Vagina (tissue), 2 donors: ENCODE measurements around the gene PARD3. TPM values are rescaled to one million over a fixed set of nuclear protein-coding genes. Genes with fewer than 3 reads are reported as not detected.

Experiments used
- DNase-seq, 2 donors: peaks; one replicate each; pipeline ENCODE4 v3.0.0-alpha.2; 2017; ENCODE audit errors: extremely low spot score in 2 of 2
- H3K27ac ChIP-seq: fragments of 200-600 bp; sonication (generic); one replicate; pipeline ENCODE4 v1.5.1; 2019
- H3K27me3 ChIP-seq: fragments of 200-600 bp; sonication (generic); one replicate; pipeline ENCODE4 v1.5.1; 2019
- H3K36me3 ChIP-seq, 2 donors: fragments of 200-600 bp; sonication (generic); one replicate each; pipeline ENCODE4 v1.5.1; 2017 to 2019
- H3K4me1 ChIP-seq: fragments of 200-600 bp; sonication (generic); one replicate; pipeline ENCODE4 v1.5.1; 2019
- H3K4me3 ChIP-seq, 2 donors: fragments of 200-600 bp; sonication (generic); 1 replicate in 1 of 2; 2 replicates in 1 of 2; pipeline ENCODE4 v1.5.1; 2016 to 2019
- H3K9me3 ChIP-seq: fragments of 200-600 bp; sonication (generic); one replicate; pipeline ENCODE4 v1.5.1; 2019
- CTCF ChIP-seq, 3 experiments: fragments of 450-650 bp in 2 of 3; fragments of 200-600 bp in 1 of 3; sonication (generic) in 1 of 3; IDR thresholded peaks; one replicate each; pipeline ENCODE4 v1.5.1; 2017 to 2019; ENCODE audit warnings: antibody characterized with exemption in 3 of 3, mild to moderate bottlenecking in 2 of 3, moderate library complexity in 2 of 3
- POLR2A ChIP-seq, 2 donors: fragments of 450-650 bp; IDR thresholded peaks; one replicate each; pipeline ENCODE4 v1.6.1; 2017; ENCODE audit warnings: antibody characterized with exemption in 2 of 2, mild to moderate bottlenecking in 2 of 2, moderate library complexity in 2 of 2
- POLR2AphosphoS5 ChIP-seq, 2 donors: sonication (generic); formaldehyde crosslinking; IDR thresholded peaks; one replicate each; pipeline ENCODE4 v1.9.0; 2017; ENCODE audit warnings: antibody characterized with exemption in 2 of 2, mild to moderate bottlenecking in 2 of 2, low read depth in 1 of 2; ENCODE audit not compliant: insufficient read depth in 1 of 2
- intact Hi-C: fragments of 100-400 bp; cut with DNase I; formaldehyde crosslinking; loops from one replicate; pipeline ENCODE4 v1.15.1; 2023
- total RNA-seq: library from RNA; depleted of rRNA; stranded (reverse); fragments of >200 nt; gene quantifications from one replicate; pipeline ENCODE4 v1.2.3, GENCODE V29; 2016

Gene PARD3
- total RNA-seq, 1 donor from 2014 or later, result 95.5 TPM

- H3K4me3 ChIP-seq, result no peak overlapping the region
- H3K36me3 ChIP-seq, result no peaks in the 10 kb centered on the region
- H3K27ac ChIP-seq, result no peak overlapping the region
- H3K9me3 ChIP-seq, result no peaks in the 10 kb centered on the region
- no peaks in the 10 kb centered on the region for H3K27me3 ChIP-seq
- H3K4me1 ChIP-seq, result peaks cover 24% of the 10 kb centered on the region
- no peak for DNase-seq
- TF ChIP-seq CTCF (IDR thresholded peaks at IDR 0.05) (no peak), POLR2AphosphoS5 (IDR thresholded peaks at IDR 0.05; ENCODE audit: insufficient read depth in 1 of 2, low read depth in 1 of 2) (no peak), POLR2A (IDR thresholded peaks at IDR 0.05) (no peak)
- intact Hi-C loops, result no loop called here
These were observed 171.5 kb downstream of the PARD3 start for GRCh38 chr10:34643620-34644019.

DNA sequence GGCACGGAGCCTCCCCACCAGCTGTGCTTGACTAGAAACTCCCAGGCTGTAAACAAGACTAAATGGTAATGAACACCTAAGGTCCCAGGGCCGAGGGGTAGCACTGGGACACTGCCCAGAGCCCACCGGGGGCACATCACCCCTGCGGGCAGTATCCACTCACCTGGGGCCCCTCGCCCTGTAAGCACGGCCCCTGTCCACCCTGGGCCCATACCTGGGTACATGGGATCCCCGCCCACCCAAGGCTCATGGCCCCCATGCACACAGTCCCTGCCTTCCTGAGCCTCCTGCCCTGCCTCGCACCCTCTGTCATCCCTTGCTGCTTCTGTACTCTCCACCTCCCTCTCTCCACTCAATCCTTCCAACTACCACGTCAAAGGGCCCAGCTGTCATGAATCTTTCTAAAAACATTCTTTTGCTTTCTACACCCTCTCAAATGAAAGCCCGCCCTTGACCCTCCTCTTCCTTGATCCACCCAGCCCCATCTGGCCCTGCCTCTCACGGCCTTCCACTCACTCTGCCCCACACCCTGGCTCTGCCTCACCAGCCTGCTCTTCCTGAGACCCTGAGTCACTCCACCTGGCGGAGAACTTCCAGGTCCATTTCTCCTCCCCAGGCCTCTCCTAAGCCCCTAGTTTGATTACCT is 173.1 kb downstream of the PARD3 start:
- DNase-seq, result no peak
- H3K4me1 ChIP-seq, result peaks cover 39% of the 10 kb centered on the region
- H3K36me3 ChIP-seq, result no peaks in the 10 kb centered on the region
- no peaks in the 10 kb centered on the region for H3K9me3 ChIP-seq
- no peak overlapping the region for H3K27ac ChIP-seq
- no peak overlapping the region for H3K4me3 ChIP-seq
- no peaks in the 10 kb centered on the region for H3K27me3 ChIP-seq
- TF ChIP-seq POLR2A (IDR thresholded peaks at IDR 0.05) (no peak), CTCF (IDR thresholded peaks at IDR 0.05) (no peak), POLR2AphosphoS5 (IDR thresholded peaks at IDR 0.05; ENCODE audit: insufficient read depth in 1 of 2, low read depth in 1 of 2) (no peak)
- intact Hi-C loops, result no loop called here

DNA sequence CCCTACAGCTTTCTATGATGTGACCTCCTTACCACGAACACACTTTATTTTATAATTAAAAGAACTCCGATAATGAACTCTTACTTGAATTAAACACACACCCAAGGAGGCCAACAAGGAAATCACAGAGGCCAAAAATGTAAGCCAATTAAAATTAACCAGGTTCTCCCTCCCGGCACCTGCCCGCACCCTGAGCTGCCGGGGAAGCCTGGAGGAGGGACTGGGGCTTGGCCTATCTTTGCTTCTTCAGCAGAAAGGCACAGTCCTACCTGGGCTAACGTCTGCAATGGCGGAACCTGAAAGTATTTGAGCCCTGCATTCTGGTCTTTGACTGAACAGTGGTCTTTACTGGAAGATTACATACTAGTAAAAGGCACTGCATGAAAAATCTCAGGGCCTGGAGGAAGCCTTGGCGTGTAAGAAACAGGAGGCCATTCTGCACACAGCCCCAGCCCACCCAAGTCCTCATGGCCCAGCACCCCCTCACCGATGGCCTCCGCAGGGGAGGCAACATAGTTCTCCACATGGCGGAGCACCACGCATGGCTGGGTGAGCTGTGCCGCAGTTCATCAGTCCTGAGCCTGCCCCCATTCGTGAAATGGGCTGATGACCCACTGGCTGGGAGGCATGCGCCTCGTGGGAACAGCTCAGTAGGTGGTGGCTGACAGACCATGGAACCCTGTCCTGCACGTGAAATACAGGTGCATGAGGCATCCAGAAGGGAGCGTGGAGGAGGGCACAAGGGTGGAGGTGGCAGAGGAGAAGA is 173.8 kb downstream of the PARD3 start:
- Histone ChIP-seq H3K27me3 (no peaks in the 10 kb centered on the region), H3K36me3 (no peaks in the 10 kb centered on the region), H3K4me1 (peaks cover 39% of the 10 kb centered on the region), H3K9me3 (no peaks in the 10 kb centered on the region), H3K27ac (no peak overlapping the region), H3K4me3 (no peak overlapping the region)
- intact Hi-C loops, result no loop called here
- TF ChIP-seq CTCF (IDR thresholded peaks at IDR 0.05), result no peak
- TF ChIP-seq POLR2A (IDR thresholded peaks at IDR 0.05), result no peak
- TF ChIP-seq POLR2AphosphoS5 (IDR thresholded peaks at IDR 0.05; ENCODE audit: insufficient read depth in 1 of 2, low read depth in 1 of 2), result no peak
- no peak for DNase-seq

- Histone ChIP-seq H3K4me1 (peaks cover 32% of the 10 kb centered on the region), H3K27ac (peak overlapping the region; percentile 0), H3K4me3 (no peak overlapping the region)
These were observed 176.6 kb downstream of the PARD3 start for GRCh38 chr10:34638406-34639054.

More at GRCh38 chr10:34638406-34639054, 176.6 kb downstream of the PARD3 start:
- intact Hi-C loops, result loop anchor here (5.0 kb wide), 1 partner anchor 1306 kb away; the partner anchor contains the start of gene NRP1
- H3K27me3 ChIP-seq, result no peaks in the 10 kb centered on the region
- no peaks in the 10 kb centered on the region for H3K36me3 ChIP-seq
- no peak for DNase-seq
- TF ChIP-seq CTCF (IDR thresholded peaks at IDR 0.05) (peak; percentile 80 to 96 (median 82)), POLR2AphosphoS5 (IDR thresholded peaks at IDR 0.05; ENCODE audit: insufficient read depth in 1 of 2, low read depth in 1 of 2) (peak in 1 of 2 donors; percentile 54), POLR2A (IDR thresholded peaks at IDR 0.05) (no peak)
- H3K9me3 ChIP-seq, result no peaks in the 10 kb centered on the region
